NB4 (cell line): ENCODE measurements around the gene COL1A1.

Experiments
- DNase-seq: peaks from one replicate; pipeline ENCODE4 v3.0.0; 2010; ENCODE audit warnings: low read depth
- H3K4me3 ChIP-seq: one replicate; pipeline ENCODE4 v1.5.1; 2011; ENCODE audit warnings: mild to moderate bottlenecking, low read depth, low read length, moderate library complexity
- MYC ChIP-seq: IDR thresholded peaks from 2 replicates; pipeline ENCODE4 v1.6.1; 2011; ENCODE audit warnings: low read depth, low read length
- POLR2A ChIP-seq: IDR thresholded peaks from 2 replicates; pipeline ENCODE4 v1.6.1; 2011; ENCODE audit warnings: mild to moderate bottlenecking; ENCODE audit not compliant: insufficient read length; ENCODE audit errors: extremely low read depth
- TF ChIP-seq, protein P1 (sequence below): IDR thresholded peaks from one replicate; pipeline ENCODE4 v1.5.1; 2012; ENCODE audit warnings: low read depth, low read length
- TF ChIP-seq, protein P2 (sequence below): IDR thresholded peaks from 2 replicates; pipeline ENCODE4 v1.6.1; 2011; ENCODE audit warnings: low read depth, low read length

Gene COL1A1

DNA sequence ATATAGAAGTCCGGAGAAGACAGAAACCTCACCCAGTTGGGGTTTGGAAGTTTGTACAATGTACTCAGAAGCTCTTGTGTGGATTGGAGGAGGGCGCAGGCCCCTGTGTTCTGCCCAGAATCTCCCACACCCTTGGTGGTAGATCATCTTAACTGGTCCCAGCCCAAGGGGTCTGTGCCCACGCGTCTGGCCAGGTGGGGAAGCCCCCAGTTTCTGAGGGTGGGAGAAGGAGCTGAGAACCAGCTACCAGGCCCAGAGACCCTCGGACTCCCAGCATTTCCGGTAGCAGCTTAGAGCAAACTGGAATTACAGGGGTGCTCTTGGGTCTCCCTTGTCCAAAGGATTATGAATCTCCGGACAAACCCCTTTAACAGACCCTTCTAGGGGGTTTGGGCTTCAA lies 48.7 kb downstream of the COL1A1 start:
- no peak for DNase-seq
- no peak overlapping the region for H3K4me3 ChIP-seq
- TF ChIP-seq, protein P1, sequence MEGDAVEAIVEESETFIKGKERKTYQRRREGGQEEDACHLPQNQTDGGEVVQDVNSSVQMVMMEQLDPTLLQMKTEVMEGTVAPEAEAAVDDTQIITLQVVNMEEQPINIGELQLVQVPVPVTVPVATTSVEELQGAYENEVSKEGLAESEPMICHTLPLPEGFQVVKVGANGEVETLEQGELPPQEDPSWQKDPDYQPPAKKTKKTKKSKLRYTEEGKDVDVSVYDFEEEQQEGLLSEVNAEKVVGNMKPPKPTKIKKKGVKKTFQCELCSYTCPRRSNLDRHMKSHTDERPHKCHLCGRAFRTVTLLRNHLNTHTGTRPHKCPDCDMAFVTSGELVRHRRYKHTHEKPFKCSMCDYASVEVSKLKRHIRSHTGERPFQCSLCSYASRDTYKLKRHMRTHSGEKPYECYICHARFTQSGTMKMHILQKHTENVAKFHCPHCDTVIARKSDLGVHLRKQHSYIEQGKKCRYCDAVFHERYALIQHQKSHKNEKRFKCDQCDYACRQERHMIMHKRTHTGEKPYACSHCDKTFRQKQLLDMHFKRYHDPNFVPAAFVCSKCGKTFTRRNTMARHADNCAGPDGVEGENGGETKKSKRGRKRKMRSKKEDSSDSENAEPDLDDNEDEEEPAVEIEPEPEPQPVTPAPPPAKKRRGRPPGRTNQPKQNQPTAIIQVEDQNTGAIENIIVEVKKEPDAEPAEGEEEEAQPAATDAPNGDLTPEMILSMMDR = no peak
- TF ChIP-seq, protein P2, sequence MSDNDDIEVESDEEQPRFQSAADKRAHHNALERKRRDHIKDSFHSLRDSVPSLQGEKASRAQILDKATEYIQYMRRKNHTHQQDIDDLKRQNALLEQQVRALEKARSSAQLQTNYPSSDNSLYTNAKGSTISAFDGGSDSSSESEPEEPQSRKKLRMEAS = no peak
- TF ChIP-seq MYC (no peak), POLR2A (no peak)

DNA sequence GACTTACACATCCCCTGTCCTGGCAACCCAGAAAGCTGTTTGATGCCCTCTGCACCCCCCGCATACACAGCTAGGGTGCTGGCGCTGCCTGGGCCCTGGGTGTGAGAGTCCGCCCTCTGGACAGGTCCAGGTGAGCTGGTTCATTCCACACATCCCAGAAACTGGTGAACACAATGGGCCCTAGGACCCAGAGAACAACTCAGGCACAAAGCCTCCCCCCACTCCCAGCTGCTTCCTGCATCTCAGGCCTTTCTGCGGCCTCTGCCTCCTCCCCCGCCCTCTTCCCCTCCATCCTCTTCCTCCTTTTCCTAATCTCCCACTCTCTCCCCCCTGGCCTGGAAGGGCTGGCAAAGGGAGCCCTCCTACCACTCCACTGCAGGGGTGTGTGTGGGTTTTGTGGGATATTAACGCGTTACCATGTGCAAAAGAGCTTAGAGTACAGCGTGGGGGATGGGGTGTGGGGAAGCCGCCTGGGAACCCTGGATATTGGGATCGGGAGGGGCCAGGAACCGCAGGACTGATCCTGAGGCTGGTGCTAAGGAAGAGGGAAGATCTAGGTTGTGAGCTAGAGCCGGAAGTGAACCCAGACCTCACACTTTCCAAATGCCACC lies 49.4 kb downstream of the COL1A1 start:
- TF ChIP-seq POLR2A = no peak
- TF ChIP-seq, protein P2 = peak; percentile 32; the same call in 1 of the 2 replicates
- DNase-seq = peak; percentile 86
- H3K4me3 ChIP-seq = peak overlapping the region; percentile 73

DNA sequence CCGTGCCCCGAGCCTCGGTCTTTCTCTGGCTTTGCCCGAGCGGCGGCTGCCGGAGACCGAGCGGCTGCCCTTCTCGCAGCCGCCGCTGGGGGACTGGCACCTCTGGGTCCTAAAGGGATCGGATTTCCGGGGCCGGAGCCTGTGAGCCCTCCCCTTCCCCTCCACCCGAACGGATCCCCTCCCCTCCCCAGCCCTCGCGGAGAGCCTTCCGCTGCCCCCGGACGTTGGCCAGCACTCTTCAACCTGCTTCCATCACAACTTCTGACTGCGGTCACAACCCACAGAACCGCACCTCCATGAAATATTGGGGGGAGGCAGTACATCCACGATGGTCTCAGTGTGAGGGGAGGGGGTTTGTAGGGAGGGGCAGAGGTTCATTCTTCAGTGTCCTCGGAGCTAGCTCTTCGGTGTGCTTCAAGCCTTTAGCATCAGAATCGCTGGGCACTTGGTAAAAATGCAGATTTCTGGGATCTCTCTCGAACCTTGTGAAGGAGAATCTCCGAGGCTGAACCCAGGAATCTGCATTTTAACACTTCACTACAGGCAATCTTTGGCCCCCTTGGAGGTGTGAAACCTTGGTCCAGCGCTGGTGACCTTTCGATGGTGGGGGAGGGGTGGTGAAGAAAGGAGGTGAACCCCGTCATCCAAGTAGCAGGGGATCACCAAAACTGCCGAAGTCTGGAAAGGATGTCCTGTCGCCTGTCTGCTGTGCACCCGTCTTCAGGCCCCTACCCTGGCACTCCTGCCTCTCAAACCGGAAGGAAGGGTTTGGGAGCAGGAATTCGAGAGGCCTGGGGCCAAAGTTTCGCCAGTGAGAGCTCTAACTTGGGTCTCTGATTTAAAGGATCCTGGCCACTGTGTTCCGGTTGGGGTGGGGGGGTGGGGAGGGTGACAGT lies 50.1 kb downstream of the COL1A1 start:
- TF ChIP-seq, protein P2 = no peak
- peak; percentile 11; the same call in 1 of the 2 replicates for TF ChIP-seq MYC
- TF ChIP-seq, protein P1 = peak; percentile 39
- peak; percentile 46 for TF ChIP-seq POLR2A
- peak overlapping the region; percentile 73 for H3K4me3 ChIP-seq
- peak; percentile 94 for DNase-seq

DNA sequence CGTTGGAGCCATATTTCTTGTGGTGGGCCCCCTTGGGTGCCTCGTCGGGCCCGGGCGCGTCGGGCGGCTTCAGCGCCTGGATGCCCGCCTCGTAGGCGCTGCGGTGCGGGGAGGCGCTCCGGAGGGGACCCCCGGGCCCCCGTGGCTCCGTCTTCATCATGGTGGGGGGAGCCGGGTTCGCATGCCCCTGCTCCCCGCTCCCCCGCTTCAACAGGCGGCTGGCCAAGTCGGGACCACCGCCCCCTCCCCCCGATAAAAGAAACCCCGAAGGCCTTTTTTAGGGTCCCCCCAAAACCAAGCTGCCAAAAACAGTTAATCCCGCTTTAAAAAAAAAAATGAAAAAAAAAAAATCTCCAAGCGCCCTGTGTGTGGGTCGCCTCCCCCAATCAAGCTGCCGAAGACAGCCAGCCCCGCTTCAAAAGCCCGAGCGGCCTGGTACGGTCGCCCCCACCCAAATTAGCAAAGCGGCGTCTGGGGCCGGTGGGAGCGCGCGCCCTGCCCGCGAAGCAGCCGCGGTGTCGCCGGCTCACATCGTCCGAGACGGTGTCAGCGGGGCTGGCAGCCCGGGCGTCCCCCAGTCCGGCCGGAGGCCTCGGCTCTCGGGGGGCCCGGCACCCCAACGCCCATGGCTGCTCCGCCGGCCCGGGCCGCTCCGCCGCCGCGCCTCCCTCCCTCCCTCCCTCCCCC lies 50.9 kb downstream of the COL1A1 start, which contains the start of gene PPP1R9B:
TSS of gene PPP1R9B (minus strand) at position 324 of the 687 bp plus-strand sequence. CDS start at position 160, 164 bp downstream.
- H3K4me3 ChIP-seq = peak within 1 kb of the TSS; percentile 73
- no peak for DNase-seq
- TF ChIP-seq, protein P2 = no peak

DNA sequence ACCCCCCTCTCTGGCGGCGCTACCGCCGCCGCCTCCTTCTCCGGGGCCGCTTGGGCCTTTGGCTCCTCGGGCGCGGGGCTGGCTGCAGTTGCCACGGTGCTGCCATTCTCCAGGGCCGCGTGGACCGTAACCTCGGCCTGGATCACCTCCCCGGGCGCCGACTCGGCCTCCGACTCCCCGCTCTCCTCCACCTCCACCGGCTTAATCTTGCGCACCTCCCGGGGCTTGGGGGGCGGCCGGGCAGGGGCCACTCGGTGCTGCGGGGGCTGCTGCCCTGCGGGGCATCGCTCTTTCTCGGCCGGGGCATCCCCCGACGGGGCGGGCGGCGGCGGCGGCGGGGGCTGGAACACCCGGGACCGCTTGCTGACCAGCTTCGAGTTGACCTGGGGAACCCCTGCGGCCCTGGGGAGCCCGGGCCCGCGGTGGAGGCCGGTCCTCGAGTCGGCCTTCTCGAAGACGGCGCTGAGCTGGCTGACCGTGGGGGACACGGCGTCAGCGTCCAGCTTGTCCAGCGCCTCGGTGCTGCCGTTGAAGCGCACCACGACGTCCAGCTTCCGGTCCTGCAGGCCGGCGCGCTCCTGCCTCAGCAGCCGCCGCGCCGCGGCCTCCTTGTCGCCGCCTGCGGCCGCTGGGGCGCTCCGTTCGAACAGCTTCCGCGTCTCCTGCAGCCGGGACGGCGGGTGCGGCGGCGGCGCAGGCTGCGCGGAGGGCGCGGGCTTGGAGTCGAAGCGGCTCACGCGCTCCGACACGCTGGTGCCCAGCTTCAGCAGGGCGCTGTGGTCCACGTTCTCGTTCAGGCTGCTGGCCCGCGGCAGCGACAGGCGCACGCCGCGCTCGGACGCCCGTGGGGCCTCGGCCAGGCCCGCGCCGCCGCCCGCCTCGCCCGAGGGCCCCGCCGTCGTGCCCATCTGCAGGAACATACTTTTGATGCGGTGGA lies 51.7 kb downstream of the COL1A1 start:
- TF ChIP-seq, protein P1 = no peak
- 0 out of 2 replicates have a peak, but pooled peaks have one; percentile 24 for TF ChIP-seq MYC
- DNase-seq = peak; percentile 83
- H3K4me3 ChIP-seq = peak overlapping the region; percentile 72

DNA sequence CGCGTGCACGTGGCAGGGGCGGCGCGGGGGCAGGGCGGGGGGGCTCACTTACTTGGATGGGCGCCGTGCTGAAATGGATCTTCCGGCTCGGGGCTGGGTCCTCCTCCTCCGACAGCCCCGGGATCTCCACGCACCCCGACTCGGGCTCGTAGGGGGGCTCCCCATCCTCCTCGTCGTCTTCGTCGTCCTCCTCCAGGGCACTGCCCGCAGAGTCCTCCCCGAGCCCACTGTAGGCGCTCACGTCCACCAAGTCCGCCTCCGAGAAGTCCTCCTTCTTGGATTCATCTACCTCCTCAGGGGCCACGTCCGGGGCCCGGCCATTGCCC lies 52.4 kb downstream of the COL1A1 start:
- H3K4me3 ChIP-seq = peak overlapping the region; percentile 72
- no peak for DNase-seq
- TF ChIP-seq MYC = no peak; the same call in 1 of the 2 replicates
- TF ChIP-seq, protein P2 = peak; percentile 31; the same call in 1 of the 2 replicates
